ENCODE results near the gene RNF224. TPM values are rescaled to one million over a fixed set of nuclear protein-coding genes. Genes with fewer than 3 reads are reported as not detected.
"Not testable (repeated sequence)": the region's sequence is repeated elsewhere in the genome, so short reads cannot be mapped to it uniquely, and the experiment has no call there.

Gene RNF224
- total RNA-seq, 1 donor = not detected

GRCh38 chr9:137242269-137243203 is 15.2 kb downstream of the RNF224 start:
- TF ChIP-seq CTCF (IDR thresholded peaks at IDR 0.05; ENCODE audit: insufficient read depth, low read depth, low read length) = no peak
- H3K4me3 ChIP-seq (ENCODE audit: low read depth, low read length) = peak overlapping the region; percentile 85
- no peak for DNase-seq (ENCODE audit: low read depth)

- DNase-seq (ENCODE audit: low read depth); H3K4me3 ChIP-seq (ENCODE audit: low read depth, low read length): not testable (repeated sequence)
These were observed 15.9 kb downstream of the RNF224 start for GRCh38 chr9:137243266-137243625.

- no peak overlapping the region for H3K4me3 ChIP-seq (ENCODE audit: low read depth, low read length)
- no peak for TF ChIP-seq CTCF (IDR thresholded peaks at IDR 0.05; ENCODE audit: insufficient read depth, low read depth, low read length)
- DNase-seq (ENCODE audit: low read depth) = no peak
These were observed 16.6 kb downstream of the RNF224 start for GRCh38 chr9:137243626-137244485.

- DNase-seq (ENCODE audit: low read depth) = no peak
- H3K4me3 ChIP-seq (ENCODE audit: low read depth, low read length) = no peak overlapping the region
- TF ChIP-seq CTCF (IDR thresholded peaks at IDR 0.05; ENCODE audit: insufficient read depth, low read depth, low read length) = no peak
These were observed 17.5 kb downstream of the RNF224 start for GRCh38 chr9:137244486-137245449.

- DNase-seq (ENCODE audit: low read depth) = no peak
- no peak for TF ChIP-seq CTCF (IDR thresholded peaks at IDR 0.05; ENCODE audit: insufficient read depth, low read depth, low read length)
- H3K4me3 ChIP-seq (ENCODE audit: low read depth, low read length) = no peak overlapping the region
These were observed 18.4 kb downstream of the RNF224 start for GRCh38 chr9:137245450-137246421.

- no peak for DNase-seq (ENCODE audit: low read depth)
- TF ChIP-seq CTCF (IDR thresholded peaks at IDR 0.05; ENCODE audit: insufficient read depth, low read depth, low read length) = no peak
- no peak overlapping the region for H3K4me3 ChIP-seq (ENCODE audit: low read depth, low read length)
These were observed 20.0 kb downstream of the RNF224 start for GRCh38 chr9:137247135-137247915.

All from fibroblast of villous mesenchyme (primary cell).